ENCODE measurements around the gene SH3RF3. TPM values are rescaled to one million over a fixed set of nuclear protein-coding genes. Genes with fewer than 3 reads are reported as not detected.

SH3RF3 gene
- total and polyA plus RNA-seq, 2 of the 13 experiments (the other 11 are each of a cell fraction or from before 2014, with no cell fraction given): 0.04 TPM; not detected in 1

DNA sequence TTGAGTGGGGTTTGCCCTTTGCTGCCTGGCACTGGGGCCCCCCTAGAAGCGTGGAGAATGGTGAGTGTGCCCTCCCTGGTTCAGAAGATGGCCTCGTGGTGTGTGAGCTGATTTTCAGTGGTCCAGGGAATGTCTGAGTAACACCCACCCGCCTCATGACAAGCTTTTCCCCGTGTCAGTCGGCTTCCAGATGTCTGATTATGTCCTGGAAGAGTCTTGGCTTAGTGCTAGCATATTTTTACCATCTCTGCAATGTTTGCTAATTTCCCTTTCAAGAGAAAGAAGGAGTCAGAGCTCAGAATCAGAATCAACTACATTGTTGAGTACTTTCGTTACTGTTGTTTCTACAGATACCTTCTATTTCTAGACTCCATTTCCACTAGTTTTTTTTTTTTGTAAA is 270.1 kb downstream of the SH3RF3 start:
- FAIRE-seq (no peak), DNase-seq (ENCODE audit: low spot score) (no peak), ATAC-seq (no peak)
- in situ Hi-C loops (cut with HindIII; ENCODE audit: extremely low pct_ligation_motif_present, low pct_unique_long_range_greater_than_20kb) (no loop called here), intact Hi-C loops (cut with micrococcal nuclease; ENCODE audit: unreplicated experiment) (no loop called here)
- Histone ChIP-seq H3K9ac (ENCODE audit: insufficient read depth, low read depth, low read length) (no peak overlapping the region), H3K79me2 (ENCODE audit: insufficient read depth, low read length) (no peaks in the 10 kb centered on the region), H3K4me3 (replicated peaks in 1 of 3; ENCODE audit: insufficient read depth in 1 of 3, low read depth in 2 of 3, low read length in 3 of 3) (no peak overlapping the region), H3K27me3 (ENCODE audit: control insufficient read depth in 1 of 2, insufficient read depth in 2 of 2, low read length in 2 of 2) (no peaks in the 10 kb centered on the region; a peak in 1 of 5 replicates), H3K9me3 (ENCODE audit: low read length) (no peaks in the 10 kb centered on the region), H3K27ac (ENCODE audit: extremely low read length, insufficient read depth, low read length) (no peak overlapping the region), H3K4me1 (ENCODE audit: insufficient read depth, low read length) (no peaks in the 10 kb centered on the region), H2AFZ (ENCODE audit: low read length) (no peak overlapping the region), H4K20me1 (ENCODE audit: insufficient read depth, low read length) (no peaks in the 10 kb centered on the region; the same call in 1 of the 2 replicates), H3K4me2 (ENCODE audit: low read depth, low read length) (no peak overlapping the region), H3K36me3 (replicated peaks in 1 of 2; ENCODE audit: control insufficient read depth in 1 of 2, insufficient read depth in 2 of 2, low read length in 2 of 2) (no peaks in the 10 kb centered on the region)
- TF ChIP-seq RELA (CRISPR knock-in tag; IDR thresholded peaks at IDR 0.05) (no peak), JUNB (CRISPR knock-in tag; IDR thresholded peaks at IDR 0.05; ENCODE audit: borderline replicate concordance) (no peak), GABPA (IDR thresholded peaks at IDR 0.05; ENCODE audit: low read depth, low read length) (no peak), GABPA (CRISPR knock-in tag; IDR thresholded peaks at IDR 0.05; ENCODE audit: low read depth) (no peak), ZNF382 (CRISPR knock-in tag; IDR thresholded peaks at IDR 0.05; ENCODE audit: borderline replicate concordance) (no peak), HNF4G (IDR thresholded peaks at IDR 0.05; ENCODE audit: borderline replicate concordance, low read depth, low read length) (no peak), HNF4G (CRISPR knock-in tag; IDR thresholded peaks at IDR 0.05; ENCODE audit: borderline replicate concordance, low read depth) (no peak), ZNF367 (CRISPR knock-in tag; IDR thresholded peaks at IDR 0.05; ENCODE audit: borderline replicate concordance) (no peak), ZNF264 (CRISPR knock-in tag; IDR thresholded peaks at IDR 0.05) (no peak), ZNF7 (CRISPR knock-in tag; IDR thresholded peaks at IDR 0.05) (no peak), ZSCAN29 (CRISPR knock-in tag; conservative IDR thresholded peaks at IDR 0.05) (no peak), ZNF790 (CRISPR knock-in tag; IDR thresholded peaks at IDR 0.05; ENCODE audit: borderline replicate concordance) (no peak), HES4 (CRISPR knock-in tag; IDR thresholded peaks at IDR 0.05; ENCODE audit: borderline replicate concordance) (no peak), ZNF33B (CRISPR knock-in tag; IDR thresholded peaks at IDR 0.05) (no peak), PHF21A (CRISPR knock-in tag; IDR thresholded peaks at IDR 0.05) (no peak)
- TF ChIP-seq, protein P1, sequence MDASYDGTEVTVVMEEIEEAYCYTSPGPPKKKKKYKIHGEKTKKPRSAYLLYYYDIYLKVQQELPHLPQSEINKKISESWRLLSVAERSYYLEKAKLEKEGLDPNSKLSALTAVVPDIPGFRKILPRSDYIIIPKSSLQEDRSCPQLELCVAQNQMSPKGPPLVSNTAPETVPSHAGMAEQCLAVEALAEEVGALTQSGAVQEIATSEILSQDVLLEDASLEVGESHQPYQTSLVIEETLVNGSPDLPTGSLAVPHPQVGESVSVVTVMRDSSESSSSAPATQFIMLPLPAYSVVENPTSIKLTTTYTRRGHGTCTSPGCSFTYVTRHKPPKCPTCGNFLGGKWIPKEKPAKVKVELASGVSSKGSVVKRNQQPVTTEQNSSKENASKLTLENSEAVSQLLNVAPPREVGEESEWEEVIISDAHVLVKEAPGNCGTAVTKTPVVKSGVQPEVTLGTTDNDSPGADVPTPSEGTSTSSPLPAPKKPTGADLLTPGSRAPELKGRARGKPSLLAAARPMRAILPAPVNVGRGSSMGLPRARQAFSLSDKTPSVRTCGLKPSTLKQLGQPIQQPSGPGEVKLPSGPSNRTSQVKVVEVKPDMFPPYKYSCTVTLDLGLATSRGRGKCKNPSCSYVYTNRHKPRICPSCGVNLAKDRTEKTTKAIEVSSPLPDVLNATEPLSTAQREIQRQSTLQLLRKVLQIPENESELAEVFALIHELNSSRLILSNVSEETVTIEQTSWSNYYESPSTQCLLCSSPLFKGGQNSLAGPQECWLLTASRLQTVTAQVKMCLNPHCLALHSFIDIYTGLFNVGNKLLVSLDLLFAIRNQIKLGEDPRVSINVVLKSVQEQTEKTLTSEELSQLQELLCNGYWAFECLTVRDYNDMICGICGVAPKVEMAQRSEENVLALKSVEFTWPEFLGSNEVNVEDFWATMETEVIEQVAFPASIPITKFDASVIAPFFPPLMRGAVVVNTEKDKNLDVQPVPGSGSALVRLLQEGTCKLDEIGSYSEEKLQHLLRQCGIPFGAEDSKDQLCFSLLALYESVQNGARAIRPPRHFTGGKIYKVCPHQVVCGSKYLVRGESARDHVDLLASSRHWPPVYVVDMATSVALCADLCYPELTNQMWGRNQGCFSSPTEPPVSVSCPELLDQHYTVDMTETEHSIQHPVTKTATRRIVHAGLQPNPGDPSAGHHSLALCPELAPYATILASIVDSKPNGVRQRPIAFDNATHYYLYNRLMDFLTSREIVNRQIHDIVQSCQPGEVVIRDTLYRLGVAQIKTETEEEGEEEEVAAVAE (CRISPR knock-in tag; IDR thresholded peaks at IDR 0.05; ENCODE audit: borderline replicate concordance): no peak
- TF ChIP-seq, protein P2, sequence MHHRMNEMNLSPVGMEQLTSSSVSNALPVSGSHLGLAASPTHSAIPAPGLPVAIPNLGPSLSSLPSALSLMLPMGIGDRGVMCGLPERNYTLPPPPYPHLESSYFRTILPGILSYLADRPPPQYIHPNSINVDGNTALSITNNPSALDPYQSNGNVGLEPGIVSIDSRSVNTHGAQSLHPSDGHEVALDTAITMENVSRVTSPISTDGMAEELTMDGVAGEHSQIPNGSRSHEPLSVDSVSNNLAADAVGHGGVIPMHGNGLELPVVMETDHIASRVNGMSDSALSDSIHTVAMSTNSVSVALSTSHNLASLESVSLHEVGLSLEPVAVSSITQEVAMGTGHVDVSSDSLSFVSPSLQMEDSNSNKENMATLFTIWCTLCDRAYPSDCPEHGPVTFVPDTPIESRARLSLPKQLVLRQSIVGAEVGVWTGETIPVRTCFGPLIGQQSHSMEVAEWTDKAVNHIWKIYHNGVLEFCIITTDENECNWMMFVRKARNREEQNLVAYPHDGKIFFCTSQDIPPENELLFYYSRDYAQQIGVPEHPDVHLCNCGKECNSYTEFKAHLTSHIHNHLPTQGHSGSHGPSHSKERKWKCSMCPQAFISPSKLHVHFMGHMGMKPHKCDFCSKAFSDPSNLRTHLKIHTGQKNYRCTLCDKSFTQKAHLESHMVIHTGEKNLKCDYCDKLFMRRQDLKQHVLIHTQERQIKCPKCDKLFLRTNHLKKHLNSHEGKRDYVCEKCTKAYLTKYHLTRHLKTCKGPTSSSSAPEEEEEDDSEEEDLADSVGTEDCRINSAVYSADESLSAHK (CRISPR knock-in tag; IDR thresholded peaks at IDR 0.05; ENCODE audit: borderline replicate concordance): no peak
- TF ChIP-seq, protein P3, sequence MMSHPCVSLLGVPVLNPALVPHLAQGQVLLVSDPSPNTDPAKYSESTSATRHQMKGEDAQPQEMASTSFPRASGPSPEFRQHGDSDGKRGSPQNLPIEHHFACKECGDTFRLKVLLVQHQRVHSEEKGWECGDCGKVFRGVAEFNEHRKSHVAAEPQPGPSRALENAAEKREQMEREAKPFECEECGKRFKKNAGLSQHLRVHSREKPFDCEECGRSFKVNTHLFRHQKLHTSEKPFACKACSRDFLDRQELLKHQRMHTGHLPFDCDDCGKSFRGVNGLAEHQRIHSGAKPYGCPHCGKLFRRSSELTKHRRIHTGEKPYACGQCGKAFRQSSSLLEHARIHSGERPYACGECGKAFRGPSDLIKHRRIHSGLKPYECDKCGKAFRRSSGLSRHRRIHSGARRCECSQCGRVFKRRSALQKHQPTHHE (CRISPR knock-in tag; IDR thresholded peaks at IDR 0.05; ENCODE audit: borderline replicate concordance): no peak
- no TSS peak for BruUV-seq (replicated peaks)
- POLR2A ChIA-PET: no interaction called here
- WGBS (ENCODE audit: low lambda C conversion rate): 12% methylated on average over 6 of the region's 6 CpGs
- CTCF ChIA-PET (ENCODE audit: low intra/inter-chr PET ratio, low total read pairs): no interaction called here
